Osteoblast (primary cell): ENCODE measurements around the gene CHDH. TPM values are rescaled to one million over a fixed set of nuclear protein-coding genes. Genes with fewer than 3 reads are reported as not detected.

Experiments
- DNase-seq: peaks from one replicate; pipeline ENCODE4 v3.0.0; 2011; ENCODE audit warnings: low spot score, mixed read lengths; ENCODE audit not compliant: insufficient read length; ENCODE audit errors: missing footprints
- H2AFZ ChIP-seq: 2 replicates; pipeline ENCODE4 v1.6.0; 2011; ENCODE audit warnings: mild to moderate bottlenecking, low read length
- H3K27ac ChIP-seq: 2 replicates; pipeline ENCODE4 v1.5.1; 2011; ENCODE audit warnings: mild to moderate bottlenecking, low read depth, low read length, moderate library complexity
- H3K27me3 ChIP-seq: 2 replicates; pipeline ENCODE4 v1.6.0; 2012; ENCODE audit warnings: mild to moderate bottlenecking, control low read depth, inconsistent platforms, low read length, moderate library complexity; ENCODE audit not compliant: insufficient read depth
- H3K36me3 ChIP-seq: 2 replicates; pipeline ENCODE4 v1.5.1; 2011; ENCODE audit warnings: mild to moderate bottlenecking, low read length, control low read depth, moderate library complexity; ENCODE audit not compliant: insufficient read depth
- H3K4me1 ChIP-seq: 2 replicates; pipeline ENCODE4 v1.5.1; 2011; ENCODE audit warnings: mild to moderate bottlenecking, low read length, control low read depth, moderate library complexity; ENCODE audit not compliant: insufficient read depth
- H3K4me2 ChIP-seq: 2 replicates; pipeline ENCODE4 v1.6.0; 2011; ENCODE audit warnings: mild to moderate bottlenecking, low read length; ENCODE audit not compliant: insufficient read depth
- H3K4me3 ChIP-seq: fragments of 200-600 bp; sonication (generic); 3 replicates; pipeline ENCODE4 v1.5.1; 2012; ENCODE audit warnings: mild to moderate bottlenecking, low read length, inconsistent platforms; ENCODE audit not compliant: insufficient read depth
- H3K79me2 ChIP-seq: 2 replicates; pipeline ENCODE4 v1.6.0; 2012; ENCODE audit warnings: mild to moderate bottlenecking, low read length, control low read depth, inconsistent platforms; ENCODE audit not compliant: insufficient read depth
- H3K9me3 ChIP-seq: 2 replicates; pipeline ENCODE4 v1.5.1; 2011; ENCODE audit warnings: low read depth, low read length, control low read depth
- H4K20me1 ChIP-seq: 2 replicates; pipeline ENCODE4 v1.6.0; 2012; ENCODE audit warnings: mild to moderate bottlenecking, low read length, control low read depth; ENCODE audit not compliant: insufficient read depth
- total RNA-seq: library from RNA; depleted of rRNA; stranded (reverse); fragments of >200 nt; gene quantifications from 2 replicates; pipeline ENCODE4 v1.2.3, GENCODE V29; 2012
- TF ChIP-seq, protein P1 (sequence below): IDR thresholded peaks from 2 replicates; pipeline ENCODE4 v1.5.1; 2011; ENCODE audit warnings: mild to moderate bottlenecking, low read depth, low read length, moderate library complexity; ENCODE audit errors: extremely low read depth

Gene CHDH
- total RNA-seq, 1 donor: 0.72 TPM

DNA sequence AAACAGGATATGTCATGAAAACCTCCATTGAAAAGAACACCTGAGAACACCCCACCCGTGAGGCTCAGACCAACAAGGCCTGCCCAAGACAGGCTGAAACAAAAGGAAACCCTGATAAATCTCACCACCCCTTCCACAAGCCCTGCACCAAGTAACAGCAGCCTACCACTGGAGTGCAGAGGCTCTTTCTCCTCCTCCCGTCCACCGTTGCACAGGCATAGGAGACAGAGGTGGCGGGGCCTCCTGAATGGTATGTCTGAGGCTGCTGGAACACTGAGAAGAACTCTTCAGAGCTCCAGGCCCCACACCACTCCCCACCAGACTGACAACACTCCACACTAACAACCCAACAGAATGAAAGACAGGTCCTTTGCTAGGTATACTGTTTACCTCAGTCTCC lies 21.4 kb downstream of the CHDH start:
- no peak for DNase-seq
- Histone ChIP-seq H3K4me1 (no peaks in the 10 kb centered on the region), H3K9me3 (no peaks in the 10 kb centered on the region), H3K4me3 (no peak overlapping the region), H3K4me2 (no peak overlapping the region), H4K20me1 (no peaks in the 10 kb centered on the region), H3K27ac (no peak overlapping the region), H2AFZ (no peak overlapping the region), H3K36me3 (no peaks in the 10 kb centered on the region), H3K79me2 (no peaks in the 10 kb centered on the region), H3K27me3 (no peaks in the 10 kb centered on the region)
- TF ChIP-seq, protein P1, sequence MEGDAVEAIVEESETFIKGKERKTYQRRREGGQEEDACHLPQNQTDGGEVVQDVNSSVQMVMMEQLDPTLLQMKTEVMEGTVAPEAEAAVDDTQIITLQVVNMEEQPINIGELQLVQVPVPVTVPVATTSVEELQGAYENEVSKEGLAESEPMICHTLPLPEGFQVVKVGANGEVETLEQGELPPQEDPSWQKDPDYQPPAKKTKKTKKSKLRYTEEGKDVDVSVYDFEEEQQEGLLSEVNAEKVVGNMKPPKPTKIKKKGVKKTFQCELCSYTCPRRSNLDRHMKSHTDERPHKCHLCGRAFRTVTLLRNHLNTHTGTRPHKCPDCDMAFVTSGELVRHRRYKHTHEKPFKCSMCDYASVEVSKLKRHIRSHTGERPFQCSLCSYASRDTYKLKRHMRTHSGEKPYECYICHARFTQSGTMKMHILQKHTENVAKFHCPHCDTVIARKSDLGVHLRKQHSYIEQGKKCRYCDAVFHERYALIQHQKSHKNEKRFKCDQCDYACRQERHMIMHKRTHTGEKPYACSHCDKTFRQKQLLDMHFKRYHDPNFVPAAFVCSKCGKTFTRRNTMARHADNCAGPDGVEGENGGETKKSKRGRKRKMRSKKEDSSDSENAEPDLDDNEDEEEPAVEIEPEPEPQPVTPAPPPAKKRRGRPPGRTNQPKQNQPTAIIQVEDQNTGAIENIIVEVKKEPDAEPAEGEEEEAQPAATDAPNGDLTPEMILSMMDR: no peak

DNA sequence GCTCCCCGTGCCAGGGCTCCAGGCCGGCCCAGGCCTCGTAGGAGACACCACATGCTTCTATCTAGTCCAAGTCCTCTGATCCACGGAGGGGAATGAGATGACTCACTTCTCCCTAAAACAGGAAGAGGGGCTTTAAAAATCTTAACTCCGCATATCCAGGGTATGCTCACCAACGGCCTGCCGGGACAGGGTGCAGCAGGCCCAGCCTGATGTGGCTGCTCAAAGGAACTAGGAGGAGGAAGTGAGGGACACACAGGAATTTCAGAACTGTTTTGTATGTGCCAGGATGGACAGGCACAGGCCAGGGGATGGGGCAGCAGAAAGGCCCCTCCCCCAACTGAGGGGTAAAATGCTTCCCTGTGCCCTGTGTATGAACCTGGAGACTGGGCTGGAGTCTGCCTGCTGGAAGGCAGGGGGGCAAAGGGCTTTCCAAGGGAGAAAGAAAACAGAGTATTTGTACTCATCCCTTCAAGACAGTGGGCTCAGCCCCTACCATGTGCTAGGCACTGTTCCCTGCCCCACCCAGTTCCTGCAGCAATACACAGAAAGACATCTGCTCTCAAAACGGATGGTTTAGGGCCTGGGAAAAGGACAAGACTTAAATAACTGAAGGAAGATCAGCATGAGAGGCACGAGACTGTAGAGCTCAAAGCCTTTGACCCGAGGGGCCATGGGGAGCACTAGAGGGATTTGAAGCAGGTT lies 22.1 kb downstream of the CHDH start:
- no peak overlapping the region for H3K27ac ChIP-seq
- H3K27me3 ChIP-seq: no peaks in the 10 kb centered on the region
- no peak for DNase-seq
- H3K36me3 ChIP-seq: no peaks in the 10 kb centered on the region
- no peak overlapping the region for H3K4me3 ChIP-seq
- no peak overlapping the region for H3K4me2 ChIP-seq
- no peaks in the 10 kb centered on the region for H3K79me2 ChIP-seq
- no peaks in the 10 kb centered on the region for H3K9me3 ChIP-seq
- no peak overlapping the region for H2AFZ ChIP-seq
- TF ChIP-seq, protein P1: no peak
- no peaks in the 10 kb centered on the region for H3K4me1 ChIP-seq
- no peaks in the 10 kb centered on the region for H4K20me1 ChIP-seq

DNA sequence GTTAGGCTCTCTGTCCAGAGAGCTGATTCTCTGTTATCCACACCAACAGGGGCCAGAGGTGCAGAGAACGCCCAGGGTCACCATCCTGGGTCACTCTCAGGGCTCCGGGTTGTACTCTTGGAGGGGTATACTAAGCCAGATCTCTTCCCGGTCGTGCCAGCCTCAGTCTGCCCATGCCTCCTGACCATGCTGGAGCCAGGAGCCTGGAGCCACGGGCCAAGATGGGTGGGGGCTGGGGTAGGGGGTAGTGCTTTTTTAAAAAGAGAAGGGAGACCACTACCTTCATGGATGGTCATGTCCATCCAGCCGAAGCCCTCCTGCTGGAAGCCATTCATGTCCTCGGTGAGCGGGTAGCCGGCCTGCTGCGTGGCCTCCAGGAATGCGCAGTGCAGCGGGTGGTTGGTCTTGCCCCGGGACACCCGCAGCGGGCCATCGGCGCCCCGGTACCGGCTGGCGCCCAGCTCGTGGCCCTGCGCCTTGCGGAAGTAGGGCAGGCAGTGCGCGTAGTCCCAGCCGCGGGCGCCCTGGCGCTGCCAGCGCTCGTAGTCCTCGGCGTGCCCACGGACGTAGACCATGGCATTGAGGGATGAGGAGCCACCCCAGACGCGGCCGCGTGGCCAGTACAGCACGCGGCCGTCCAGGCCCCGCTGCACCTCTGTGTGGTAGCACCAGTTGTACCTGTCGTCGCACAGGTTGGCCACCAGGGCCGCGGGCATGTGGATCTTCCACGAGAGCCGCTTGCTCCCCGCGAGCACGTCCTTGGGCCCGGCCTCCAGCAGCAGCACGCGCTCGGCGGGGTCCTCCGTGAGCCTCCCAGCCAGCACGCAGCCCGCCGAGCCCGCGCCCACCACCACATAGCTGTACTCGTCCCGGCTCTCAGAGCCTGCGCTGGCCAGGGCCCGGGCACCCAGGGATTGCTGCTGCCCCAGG lies 22.9 kb downstream of the CHDH start:
- H3K27me3 ChIP-seq: no peaks in the 10 kb centered on the region
- no peaks in the 10 kb centered on the region for H3K36me3 ChIP-seq
- no peak overlapping the region for H3K27ac ChIP-seq
- H3K4me1 ChIP-seq: no peaks in the 10 kb centered on the region
- DNase-seq: no peak
- H3K9me3 ChIP-seq: no peaks in the 10 kb centered on the region
- H3K4me3 ChIP-seq: no peak overlapping the region
- no peak overlapping the region for H3K4me2 ChIP-seq
- H4K20me1 ChIP-seq: no peaks in the 10 kb centered on the region
- TF ChIP-seq, protein P1: no peak
- no peak overlapping the region for H2AFZ ChIP-seq
- no peaks in the 10 kb centered on the region for H3K79me2 ChIP-seq

DNA sequence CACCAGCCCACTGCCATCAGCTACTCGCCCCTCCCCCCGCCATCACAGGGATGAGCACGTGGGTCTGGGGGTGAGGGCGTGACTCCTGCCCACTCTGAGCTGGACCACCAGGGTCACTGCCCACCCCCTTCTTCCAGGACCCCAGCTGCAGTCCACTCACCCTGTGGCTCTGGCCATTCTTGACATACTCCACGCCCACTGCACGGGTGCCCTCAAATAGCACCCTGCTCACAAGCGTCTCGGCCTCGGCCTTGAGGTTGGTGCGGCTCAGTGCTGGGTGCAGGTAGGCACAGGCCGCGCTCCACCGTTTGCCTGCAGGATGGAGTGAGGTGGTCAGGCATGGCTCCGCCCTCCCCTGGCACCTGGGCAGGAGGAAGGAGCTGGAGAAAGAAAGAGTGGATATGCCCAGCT lies 23.9 kb downstream of the CHDH start:
- Histone ChIP-seq H4K20me1 (no peaks in the 10 kb centered on the region), H3K27ac (no peak overlapping the region), H3K79me2 (no peaks in the 10 kb centered on the region), H3K27me3 (no peaks in the 10 kb centered on the region), H2AFZ (no peak overlapping the region), H3K4me2 (no peak overlapping the region), H3K36me3 (no peaks in the 10 kb centered on the region), H3K4me1 (no peaks in the 10 kb centered on the region), H3K4me3 (no peak overlapping the region), H3K9me3 (no peaks in the 10 kb centered on the region)
- TF ChIP-seq, protein P1: no peak
- DNase-seq: no peak
